Ovary (tissue), 3 donors: ENCODE results near the gene UTP4.

ENCODE experiments used
- CTCF ChIP-seq, 3 donors: fragments of 450-650 bp in 2 of 3; fragments of 200-600 bp in 1 of 3; IDR thresholded peaks; one replicate each; pipeline versions ENCODE4 v1.5.1 to v1.8.0; 2016 to 2022; ENCODE audit warnings: antibody characterized with exemption in 3 of 3, mild to moderate bottlenecking in 1 of 3
- POLR2A ChIP-seq: fragments of 450-650 bp; IDR thresholded peaks from one replicate; pipeline ENCODE4 v1.6.1; 2017; ENCODE audit warnings: antibody characterized with exemption, mild to moderate bottlenecking, moderate library complexity
- donor health status: DM: no; HTN: no; CAD: no.

DNA sequence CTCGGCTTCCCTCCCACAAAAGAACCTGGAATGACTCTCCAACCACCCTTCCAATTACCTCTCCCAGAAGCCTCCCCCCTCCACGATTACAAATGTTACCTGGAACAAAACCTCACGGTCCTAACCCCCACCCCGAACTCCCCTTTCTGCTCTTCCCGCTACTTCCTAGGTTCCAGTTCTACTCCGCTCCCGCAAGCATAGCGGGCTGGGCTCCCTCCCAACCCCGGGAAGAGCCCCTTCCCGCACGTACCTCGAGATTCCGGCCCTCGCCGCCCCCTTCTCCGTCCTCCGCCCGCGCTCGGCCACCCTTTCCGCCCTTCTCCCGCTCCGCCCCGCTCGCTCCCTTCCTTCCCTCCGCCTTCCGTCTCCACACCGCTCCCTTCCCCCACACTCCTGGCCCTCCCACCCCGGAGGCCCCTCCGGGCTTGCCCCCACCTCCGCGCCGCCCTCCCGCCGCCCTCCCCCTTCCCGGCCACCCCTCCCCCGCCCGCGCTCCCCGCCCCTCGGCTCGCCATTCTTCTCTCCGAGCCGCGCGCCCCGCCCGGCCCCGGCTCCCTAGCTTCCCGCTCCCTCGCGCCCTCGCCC lies 518 bp upstream of the UTP4 start:
- TF ChIP-seq CTCF (IDR thresholded peaks at IDR 0.05) (no peak), POLR2A (no peak)
